Measurements from ENCODE around the gene MPDZ. TPM values are rescaled to one million over a fixed set of nuclear protein-coding genes. Genes with fewer than 3 reads are reported as not detected.

MPDZ gene
- total RNA-seq, 1 experiment from 2014 or later = 46.7 TPM

- no peak overlapping the region for H3K14ac ChIP-seq (ENCODE audit: insufficient read depth, low read length)
- H3K4me2 ChIP-seq (ENCODE audit: insufficient read depth, insufficient read length, low read length) = no peak overlapping the region
- H2BK120ac ChIP-seq (ENCODE audit: low read depth, low read length, poor library complexity, severe bottlenecking) = no peak overlapping the region
- Mint-ChIP-seq H3K27me3 (ENCODE audit: low read depth) (no peaks in the 10 kb centered on the region), H3K9me3 (no peaks in the 10 kb centered on the region), H3K4me1 (peaks cover 28 to 29% of the 10 kb centered on the region in 2 experiments), H3K4me3 (no peak overlapping the region), H3K36me3 (ENCODE audit: insufficient read depth in 1 of 3, low read depth in 3 of 3) (peaks cover 0 to 16% (median 0%) of the 10 kb centered on the region in 3 experiments; a peak in 3 of 7 replicates), H3K27ac (peak overlapping the region in 2 of 3 experiments; percentile 2 to 23; a peak in 2 of 7 replicates)
- H4K8ac ChIP-seq (replicated peaks; ENCODE audit: insufficient read length, low read depth, low read length) = no peak overlapping the region
- no peak overlapping the region for H2BK15ac ChIP-seq (ENCODE audit: low read depth, low read length)
- no peaks in the 10 kb centered on the region for H3K23me2 ChIP-seq (ENCODE audit: insufficient read length, low read depth, low read length, poor library complexity, severe bottlenecking)
- H3K27me3 ChIP-seq (ENCODE audit: insufficient read depth, low read length) = no peaks in the 10 kb centered on the region
- no peak overlapping the region for H3K18ac ChIP-seq (ENCODE audit: insufficient read length, low read depth, low read length)
- no peak overlapping the region for H3T11ph ChIP-seq (ENCODE audit: low read length)
- no peak overlapping the region for H2BK20ac ChIP-seq (ENCODE audit: low read depth, low read length, poor library complexity, severe bottlenecking)
- no peak for DNase-seq
- no peak for TF ChIP-seq CTCF (conservative IDR thresholded peaks at IDR 0.05)
- H3K9ac ChIP-seq (ENCODE audit: extremely low read depth, insufficient read length, low read length) = no peak overlapping the region
- H2BK12ac ChIP-seq (ENCODE audit: insufficient read length, low read depth, low read length) = no peak overlapping the region
- no peak overlapping the region for H2BK5ac ChIP-seq (ENCODE audit: insufficient read length, low read length)
- H3K79me1 ChIP-seq (ENCODE audit: insufficient read depth, low read depth, low read length, poor library complexity, severe bottlenecking) = no peaks in the 10 kb centered on the region
- H3K4ac ChIP-seq (ENCODE audit: low read depth, low read length) = no peak overlapping the region
- WGBS (ENCODE audit: extremely low coverage, insufficient read length, low lambda C conversion rate) = no CpG with 5 or more reads among the region's 2 CpGs
- H2AFZ ChIP-seq (ENCODE audit: low read length) = no peak overlapping the region
- H3K79me2 ChIP-seq (ENCODE audit: insufficient read depth, low read length) = no peaks in the 10 kb centered on the region
- H4K91ac ChIP-seq (ENCODE audit: insufficient read length, low read depth, low read length) = no peak overlapping the region
- H4K20me1 ChIP-seq (ENCODE audit: control insufficient read depth, insufficient read depth, insufficient read length) = no peaks in the 10 kb centered on the region
- no peaks in the 10 kb centered on the region for H3K9me3 ChIP-seq (ENCODE audit: control insufficient read depth, low read depth, low read length)
- no peak overlapping the region for H4K5ac ChIP-seq (ENCODE audit: insufficient read length, low read depth, low read length)
- H3K27ac ChIP-seq (ENCODE audit: insufficient read length, low read depth, low read length) = no peak overlapping the region
- no peak overlapping the region for H2AK5ac ChIP-seq (ENCODE audit: insufficient read length, low read length)
- no peak overlapping the region for H3K56ac ChIP-seq (ENCODE audit: insufficient read length, low read depth, low read length)
- peaks cover 5% of the 10 kb centered on the region; the same call in 1 of the 2 replicates for H3K4me1 ChIP-seq (ENCODE audit: insufficient read depth, low read length)
- no peak overlapping the region for H3K23ac ChIP-seq (ENCODE audit: insufficient read length, low read depth, low read length)
Measured at GRCh38 chr9:13144166-13144775, 135.2 kb downstream of the MPDZ start.
